DOHH2 (cell line): ENCODE data around the gene KATNIP.

ENCODE experiments used
- CTCF ChIP-seq: fragments of 200-600 bp; sonication (generic); IDR thresholded peaks from one replicate; pipeline ENCODE4 v1.5.1; 2014; ENCODE audit warnings: antibody characterized with exemption, mild to moderate bottlenecking, low read depth, low read length; ENCODE audit not compliant: poor library complexity, severe bottlenecking
- EZH2phosphoT487 ChIP-seq: fragments of 200-600 bp; sonication (generic); IDR thresholded peaks from 2 replicates; pipeline ENCODE4 v1.6.1; 2017; ENCODE audit warnings: borderline replicate concordance, mild to moderate bottlenecking, antibody characterized with exemption, low read length, moderate library complexity, mixed read lengths

GRCh38 chr16:27572711-27573110 is 22.8 kb downstream of the KATNIP start:
- no peak for TF ChIP-seq CTCF
- no peak for TF ChIP-seq EZH2phosphoT487
